Liver (tissue), 3 donors: ENCODE measurements around the gene CABCOCO1.

ENCODE experiments used
- CTCF ChIP-seq: fragments of 150-350 bp; IDR thresholded peaks from 2 replicates; pipeline ENCODE4 v1.5.1; 2017; ENCODE audit warnings: improper control_type of control experiment, low read depth, low read length; ENCODE audit not compliant: missing input control
- EGR1 ChIP-seq, 2 donors: IDR thresholded peaks; 2 replicates each; pipeline ENCODE4 v1.6.1; 2016 to 2018; ENCODE audit warnings: antibody characterized with exemption in 2 of 2, low read depth in 2 of 2
- GABPA ChIP-seq, 2 donors: IDR thresholded peaks in 1 of 2; conservative IDR thresholded peaks in 1 of 2; 2 replicates each; pipeline ENCODE4 v1.6.1; 2016; ENCODE audit warnings: antibody characterized with exemption in 2 of 2, mild to moderate bottlenecking in 1 of 2, moderate library complexity in 1 of 2
- RXRA ChIP-seq, 2 donors: IDR thresholded peaks; 2 replicates each; pipeline ENCODE4 v1.6.1; 2017 to 2018; ENCODE audit warnings: antibody characterized with exemption in 2 of 2, mild to moderate bottlenecking in 1 of 2
- SP1 ChIP-seq: IDR thresholded peaks from 2 replicates; pipeline ENCODE4 v1.6.1; 2018; ENCODE audit warnings: antibody characterized with exemption, mild to moderate bottlenecking
- TAF1 ChIP-seq: conservative IDR thresholded peaks from 2 replicates; pipeline ENCODE4 v1.6.1; 2016; ENCODE audit warnings: antibody characterized with exemption, mild to moderate bottlenecking
- TF ChIP-seq, protein P1 (sequence below): IDR thresholded peaks from 2 replicates; pipeline ENCODE4 v1.6.1; 2016; ENCODE audit warnings: antibody characterized with exemption
- donor health status: healthy.
- donor health status: healthy.

DNA sequence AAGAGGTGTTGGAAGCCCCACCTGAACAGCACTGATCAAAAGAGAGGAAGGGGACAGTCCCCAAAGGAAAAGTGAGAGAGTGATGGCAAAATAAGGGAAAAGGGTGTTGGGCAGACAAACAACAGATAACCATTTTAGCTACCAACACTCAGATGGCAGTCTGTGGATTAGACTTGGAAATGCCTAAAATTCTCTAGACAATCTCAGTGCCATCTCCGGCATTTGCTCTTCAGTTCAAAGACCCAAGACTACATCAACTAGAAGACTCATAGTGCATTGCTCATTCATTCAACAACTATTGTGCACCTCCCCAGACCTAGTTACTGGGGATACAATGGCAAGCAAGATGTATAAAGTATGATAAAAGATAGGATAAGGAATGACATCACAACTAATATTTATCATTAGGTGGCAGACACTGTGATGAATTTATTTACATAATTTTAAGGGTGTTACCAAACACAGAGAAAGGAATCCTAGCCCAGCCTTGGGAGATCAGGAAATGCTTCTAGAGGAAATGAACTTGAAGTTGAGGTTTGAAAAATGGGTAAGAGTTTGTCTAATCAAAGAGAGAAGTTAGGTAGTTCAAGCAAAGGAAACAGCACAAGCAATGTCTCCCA is 129.5 kb downstream of the CABCOCO1 start:
- no peak for TF ChIP-seq CTCF
- TF ChIP-seq, protein P1, sequence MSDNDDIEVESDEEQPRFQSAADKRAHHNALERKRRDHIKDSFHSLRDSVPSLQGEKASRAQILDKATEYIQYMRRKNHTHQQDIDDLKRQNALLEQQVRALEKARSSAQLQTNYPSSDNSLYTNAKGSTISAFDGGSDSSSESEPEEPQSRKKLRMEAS, result no peak
- no peak for TF ChIP-seq SP1
- TF ChIP-seq TAF1, result no peak
- TF ChIP-seq EGR1 (IDR thresholded peaks at IDR 0.05; ENCODE audit: low read depth in 2 of 2), result no peak
- TF ChIP-seq RXRA (IDR thresholded peaks at IDR 0.05), result no peak
- TF ChIP-seq GABPA (IDR thresholded peaks at IDR 0.05 in 1 of 2, conservative IDR thresholded peaks at IDR 0.05 in 1 of 2), result no peak
